GM19351 (cell line): Measurements from ENCODE around the gene C1orf210.

Experiments
- ATAC-seq: cut with Tn5 transposase; IDR thresholded peaks from one replicate; pipeline ENCODE4 v1.9.1; 2021; ENCODE audit warnings: mild to moderate bottlenecking, moderate library complexity; ENCODE audit not compliant: unreplicated experiment

Gene C1orf210

GRCh38 chr1:43312663-43313515, 27.5 kb upstream of the C1orf210 start:
- ATAC-seq, result no peak

- no peak for ATAC-seq
Observed at GRCh38 chr1:43312212-43312623, 26.8 kb upstream of the C1orf210 start.

- ATAC-seq, result no peak
Observed at GRCh38 chr1:43311521-43311920, 26.1 kb upstream of the C1orf210 start.

GRCh38 chr1:43309405-43310025, 24.1 kb upstream of the C1orf210 start:
- no peak for ATAC-seq

- no peak for ATAC-seq
Observed at GRCh38 chr1:43308635-43309404, 23.4 kb upstream of the C1orf210 start.

- no peak for ATAC-seq
Observed at GRCh38 chr1:43307458-43308158, 22.2 kb upstream of the C1orf210 start.

GRCh38 chr1:43306688-43307457, 21.5 kb upstream of the C1orf210 start:
- no peak for ATAC-seq

- ATAC-seq, result no peak
Observed at GRCh38 chr1:43305926-43306687, 20.7 kb upstream of the C1orf210 start.

- ATAC-seq, result no peak
Observed at GRCh38 chr1:43305461-43305860, 20.1 kb upstream of the C1orf210 start.

- no peak for ATAC-seq
Observed at GRCh38 chr1:43304771-43305300, 19.5 kb upstream of the C1orf210 start.

- no peak for ATAC-seq
Observed at GRCh38 chr1:43304314-43304681, 18.9 kb upstream of the C1orf210 start.

- ATAC-seq, result no peak
Observed at GRCh38 chr1:43303471-43304313, 18.3 kb upstream of the C1orf210 start.

GRCh38 chr1:43302721-43303470, 17.5 kb upstream of the C1orf210 start:
- ATAC-seq, result no peak

- ATAC-seq, result no peak
Observed at GRCh38 chr1:43302201-43302600, 16.8 kb upstream of the C1orf210 start.

GRCh38 chr1:43300378-43301094, 15.2 kb upstream of the C1orf210 start, which contains the start of gene TIE1:
Gene TIE1 (plus strand): TSS chr1:43300982. CDS start chr1:43301072, 90 bp downstream.
- ATAC-seq, result no peak

GRCh38 chr1:43299101-43299500, 13.7 kb upstream of the C1orf210 start:
- no peak for ATAC-seq

GRCh38 chr1:43298055-43298454, 12.7 kb upstream of the C1orf210 start:
- no peak for ATAC-seq
